GM12872 (cell line): ENCODE measurements around the gene FBXO46.

Experiments used
- CTCF ChIP-seq: IDR thresholded peaks from 3 replicates; pipeline ENCODE4 v1.5.1; 2011; ENCODE audit warnings: low read depth, mild to moderate bottlenecking, low read length, moderate library complexity; ENCODE audit not compliant: insufficient read depth

The FBXO46 gene

GRCh38 chr19:45730368-45731288, at the start of gene FBXO46:
FBXO46 (minus strand) TSS chr19:45730896; CDS start chr19:45713495, 17,401 bp downstream.
- TF ChIP-seq CTCF: peak; percentile 38; the same call in 1 of the 3 replicates

GRCh38 chr19:45780146-45780447, 49.4 kb upstream of the FBXO46 start:
- TF ChIP-seq CTCF: no peak

GRCh38 chr19:45779231-45780145, 48.8 kb upstream of the FBXO46 start:
- peak; percentile 82 for TF ChIP-seq CTCF

GRCh38 chr19:45778010-45778661, 47.4 kb upstream of the FBXO46 start:
- no peak for TF ChIP-seq CTCF

- no peak for TF ChIP-seq CTCF
Measured at GRCh38 chr19:45777395-45777961, 46.8 kb upstream of the FBXO46 start.

- TF ChIP-seq CTCF: no peak; the same call in 2 of the 3 replicates
Measured at GRCh38 chr19:45774765-45775164, 44.1 kb upstream of the FBXO46 start.

GRCh38 chr19:45773384-45773783, 42.7 kb upstream of the FBXO46 start:
- no peak for TF ChIP-seq CTCF
